HepG2 (cell line): Measurements from ENCODE around the gene NES. TPM values are rescaled to one million over a fixed set of nuclear protein-coding genes. Genes with fewer than 3 reads are reported as not detected.
A peak's percentile ranks its signal among the peaks of the same experiment; 100 is the strongest.

ENCODE experiments used
- KAT8 ChIP-seq: IDR thresholded peaks from 2 replicates; pipeline ENCODE4 v1.6.1; 2016; ENCODE audit warnings: missing genetic modification reagents, missing compliant biosample characterization
- KDM5B ChIP-seq: sonication (generic); formaldehyde crosslinking; IDR thresholded peaks from 2 replicates; pipeline ENCODE4 v1.4.0; 2020; ENCODE audit warnings: missing genetic modification reagents, mild to moderate bottlenecking, borderline replicate concordance
- MED1 ChIP-seq: sonication (generic); formaldehyde crosslinking; IDR thresholded peaks from 2 replicates; pipeline ENCODE4 v1.4.0; 2020; ENCODE audit warnings: missing genetic modification reagents
- NFATC3 ChIP-seq: sonication (generic); formaldehyde crosslinking; IDR thresholded peaks from 2 replicates; pipeline ENCODE4 v1.5.1; 2020; ENCODE audit warnings: mild to moderate bottlenecking, missing genetic modification reagents
- ONECUT2 ChIP-seq: sonication (generic); formaldehyde crosslinking; IDR thresholded peaks from 2 replicates; pipeline ENCODE4 v1.4.0; 2020; ENCODE audit warnings: missing genetic modification reagents
- REST ChIP-seq, 2 experiments: IDR thresholded peaks; 2 replicates each; pipeline ENCODE4 v1.6.1; 2011 to 2012; ENCODE audit warnings: low read length in 2 of 2, borderline replicate concordance in 1 of 2, low read depth in 1 of 2, mild to moderate bottlenecking in 1 of 2, moderate library complexity in 1 of 2
- SAFB2 ChIP-seq: sonication (generic); formaldehyde crosslinking; IDR thresholded peaks from 2 replicates; pipeline ENCODE4 v1.5.1; 2020; ENCODE audit warnings: missing genetic modification reagents, low read depth, mild to moderate bottlenecking, borderline replicate concordance
- SIX4 ChIP-seq: sonication (generic); formaldehyde crosslinking; IDR thresholded peaks from 2 replicates; pipeline ENCODE4 v1.4.0; 2020; ENCODE audit warnings: missing genetic modification reagents
- TFE3 ChIP-seq: IDR thresholded peaks from 2 replicates; pipeline ENCODE4 v1.6.1; 2016
- YY1 ChIP-seq: IDR thresholded peaks from 2 replicates; pipeline ENCODE4 v1.6.1; 2011; ENCODE audit warnings: low read length, low read depth, moderate library complexity, mild to moderate bottlenecking; ENCODE audit not compliant: insufficient read depth, insufficient replicate concordance
- ZHX1 ChIP-seq: sonication (generic); formaldehyde crosslinking; IDR thresholded peaks from 2 replicates; pipeline ENCODE4 v1.8.1; 2022; ENCODE audit warnings: low read depth, mild to moderate bottlenecking, missing genetic modification reagents
- ZNF563 ChIP-seq: sonication (generic); formaldehyde crosslinking; IDR thresholded peaks from 2 replicates; pipeline ENCODE4 v1.8.0; 2022; ENCODE audit warnings: mild to moderate bottlenecking, moderate library complexity, missing genetic modification reagents
- ZNF576 ChIP-seq: sonication (generic); formaldehyde crosslinking; IDR thresholded peaks from 2 replicates; pipeline ENCODE4 v1.4.0; 2020; ENCODE audit warnings: mild to moderate bottlenecking, missing genetic modification reagents
- ZNF609 ChIP-seq: sonication (generic); formaldehyde crosslinking; IDR thresholded peaks from 2 replicates; pipeline ENCODE4 v1.4.0; 2020; ENCODE audit warnings: mild to moderate bottlenecking, missing genetic modification reagents, borderline replicate concordance
- ZNF782 ChIP-seq: sonication (generic); formaldehyde crosslinking; IDR thresholded peaks from 2 replicates; pipeline ENCODE4 v1.4.0; 2020; ENCODE audit warnings: missing genetic modification reagents, mild to moderate bottlenecking, borderline replicate concordance
- ZNF792 ChIP-seq: IDR thresholded peaks from 2 replicates; pipeline ENCODE4 v1.6.1; 2016
- polyA plus RNA-seq, 8 experiments: library from polyadenylated mRNA; depleted of rRNA in 3 of 8; stranded (reverse) in 7 of 8; unstranded in 1 of 8; fragments of >200 nt; fragmentation: Illumina TruSeq in 4 of 8; extraction: Trizol in 4 of 8; gene quantifications; 2 replicates each; pipeline versions ENCODE4 v1.2.1 to v1.2.3, GENCODE V29; 2011 to 2016; ENCODE audit warnings: low read depth in 4 of 8, missing spikeins in 1 of 8, mixed read lengths in 1 of 8; ENCODE audit not compliant: insufficient read depth in 1 of 8
- total RNA-seq, 5 experiments: library from RNA; depleted of rRNA; stranded (reverse); fragments of >200 nt; fragmentation: Illumina TruSeq; extraction: Trizol; gene quantifications; 2 replicates each; pipeline ENCODE4 v1.2.3, GENCODE V29; 2016; ENCODE audit warnings: low read depth in 1 of 5

NES gene
- total and polyA plus RNA-seq, 2 of the 13 experiments (the other 11 are each of a cell fraction or from before 2014, with no cell fraction given): 1.7 to 16.6 TPM

- TF ChIP-seq ZHX1 (CRISPR knock-in tag) (no peak), REST (IDR thresholded peaks at IDR 0.05; ENCODE audit: borderline replicate concordance in 1 of 2, low read depth in 1 of 2, low read length in 2 of 2) (no peak), TFE3 (CRISPR knock-in tag) (no peak), MED1 (CRISPR knock-in tag) (no peak), ZNF563 (CRISPR knock-in tag) (peak; percentile 64; the same call in 1 of the 2 replicates), NFATC3 (CRISPR knock-in tag) (no peak), SAFB2 (CRISPR knock-in tag) (no peak), KDM5B (CRISPR knock-in tag) (peak; percentile 36; the same call in 1 of the 2 replicates), ZNF576 (CRISPR knock-in tag) (no peak), ZNF782 (no peak), YY1 (no peak), KAT8 (CRISPR knock-in tag) (no peak), SIX4 (CRISPR knock-in tag) (peak; percentile 79), ZNF792 (CRISPR knock-in tag) (no peak), ONECUT2 (no peak), ZNF609 (CRISPR knock-in tag) (no peak)
These were observed 28.9 kb upstream of the NES start (continued) for GRCh38 chr1:156705918-156706656.
